GM18508 (cell line): ENCODE results near the gene MBOAT2.

Experiments used
- ATAC-seq: cut with Tn5 transposase; IDR thresholded peaks from one replicate; pipeline ENCODE4 v1.9.1; 2021; ENCODE audit warnings: moderate number of reproducible peaks; ENCODE audit not compliant: insufficient read depth, unreplicated experiment

Gene MBOAT2

DNA sequence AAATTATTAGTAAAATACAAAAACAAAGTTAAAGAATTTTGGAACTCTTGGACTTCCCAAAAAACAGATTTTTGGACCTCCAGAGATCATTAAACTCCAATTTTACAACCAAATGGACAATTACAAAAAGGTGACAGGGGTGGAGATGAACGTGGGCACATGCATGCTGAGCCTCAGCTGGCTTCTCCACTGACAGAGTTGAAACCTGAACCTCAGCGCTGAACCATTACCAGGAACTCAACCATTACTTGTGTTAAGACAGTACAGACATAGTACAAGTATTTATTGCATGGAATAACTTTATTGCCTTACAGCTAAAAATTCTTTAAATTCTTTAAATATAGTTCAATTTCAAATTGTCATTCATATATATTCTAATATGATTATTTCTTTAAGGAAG, 133.0 kb downstream of the MBOAT2 start:
- no peak for ATAC-seq

GRCh38 chr2:8867363-8867762, 136.1 kb downstream of the MBOAT2 start:
- ATAC-seq: no peak

DNA sequence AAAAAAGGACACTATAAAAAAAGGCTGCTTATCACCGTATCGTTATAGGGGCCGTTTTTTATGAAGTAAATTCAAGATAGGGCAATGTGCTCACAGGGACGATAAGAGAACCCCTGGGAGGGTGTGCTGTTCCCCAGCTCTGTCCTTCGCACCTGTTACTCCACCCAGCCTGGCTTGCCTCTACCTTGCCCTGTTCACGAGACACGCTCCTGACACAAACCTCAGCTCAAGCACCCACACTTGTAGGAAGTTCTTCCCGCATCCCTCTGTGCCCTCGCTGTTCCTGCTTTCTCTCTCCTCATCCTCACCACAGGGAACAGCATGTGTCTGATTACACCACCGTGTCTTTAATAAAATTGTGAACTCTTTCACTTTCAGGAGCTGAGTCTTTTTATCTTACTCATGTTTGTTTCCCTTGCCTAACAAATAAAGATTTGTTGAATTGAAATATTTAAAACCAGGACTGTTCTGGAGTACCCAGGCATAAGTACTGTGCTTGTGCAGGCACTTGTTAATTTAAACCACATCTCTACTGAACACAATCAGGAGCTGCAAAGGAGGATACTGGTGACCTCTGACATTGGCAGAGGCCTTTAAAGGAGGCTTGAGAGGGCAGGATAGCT, 140.0 kb downstream of the MBOAT2 start:
- no peak for ATAC-seq

GRCh38 chr2:8862230-8862629, 141.3 kb downstream of the MBOAT2 start:
- no peak for ATAC-seq

DNA sequence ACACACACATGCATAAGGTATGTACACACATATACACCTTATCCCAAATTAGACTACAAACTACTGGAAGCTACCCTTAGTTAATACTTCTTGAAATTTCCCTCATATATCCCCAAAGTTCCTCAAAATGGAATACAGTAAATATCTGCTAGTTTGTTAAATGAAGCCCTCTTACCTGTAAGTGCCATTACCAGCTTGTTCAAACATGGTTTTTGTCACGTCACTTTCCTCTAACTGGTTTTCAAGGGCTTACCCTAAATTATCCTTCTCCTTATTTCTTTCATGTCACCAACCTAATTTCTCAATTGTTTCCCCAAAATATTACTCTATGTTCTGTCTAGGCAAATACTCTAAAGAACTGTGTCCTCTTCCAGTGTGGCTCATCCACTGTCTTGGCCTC, 141.7 kb downstream of the MBOAT2 start:
- ATAC-seq: no peak

GRCh38 chr2:8860239-8860638, 143.2 kb downstream of the MBOAT2 start:
- ATAC-seq: peak; percentile 75

- ATAC-seq: no peak
These were observed 144.6 kb downstream of the MBOAT2 start for GRCh38 chr2:8858910-8859309.

- no peak for ATAC-seq
These were observed 145.2 kb downstream of the MBOAT2 start for GRCh38 chr2:8858264-8858663.

- no peak for ATAC-seq
These were observed 145.8 kb downstream of the MBOAT2 start for GRCh38 chr2:8857709-8858108.

DNA sequence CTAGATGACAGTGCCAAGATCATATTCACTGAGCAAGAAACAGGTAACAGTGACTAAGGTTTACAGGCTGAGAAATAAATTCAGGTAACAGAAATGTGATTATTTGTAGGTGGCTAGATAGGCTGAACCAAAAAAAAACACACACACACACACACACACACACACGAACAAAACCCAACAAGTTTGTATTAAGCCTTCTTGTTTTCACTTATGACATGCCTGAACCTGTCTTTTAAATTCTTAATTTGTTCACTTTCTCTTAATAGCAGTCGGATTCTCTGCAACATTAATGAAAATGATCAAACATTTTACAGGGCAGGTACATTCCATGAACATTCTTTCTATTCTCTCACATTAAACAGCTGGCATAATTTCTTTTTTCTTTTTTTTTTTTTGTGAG, 147.3 kb downstream of the MBOAT2 start:
- no peak for ATAC-seq

DNA sequence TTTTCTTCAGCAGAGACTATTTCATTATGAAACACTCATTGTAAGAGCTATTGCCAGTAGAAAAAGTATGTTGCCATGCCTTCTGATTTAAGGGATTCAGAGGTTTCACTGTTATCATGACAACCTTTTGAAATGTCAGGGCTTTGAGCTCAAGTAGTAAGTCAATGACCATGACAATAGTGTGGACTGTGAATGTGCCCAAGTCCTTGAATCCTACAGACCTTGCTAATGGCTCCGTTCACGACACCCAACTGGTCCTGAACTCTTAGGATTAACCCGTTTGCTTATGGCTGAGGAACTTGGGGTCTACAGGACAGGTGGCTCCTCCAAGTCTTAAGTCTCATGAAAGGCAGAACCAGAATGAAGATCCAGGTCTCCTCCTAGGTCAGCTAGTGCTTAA, 148.5 kb downstream of the MBOAT2 start:
- ATAC-seq: no peak

GRCh38 chr2:8853426-8853825, 150.1 kb downstream of the MBOAT2 start:
- no peak for ATAC-seq

DNA sequence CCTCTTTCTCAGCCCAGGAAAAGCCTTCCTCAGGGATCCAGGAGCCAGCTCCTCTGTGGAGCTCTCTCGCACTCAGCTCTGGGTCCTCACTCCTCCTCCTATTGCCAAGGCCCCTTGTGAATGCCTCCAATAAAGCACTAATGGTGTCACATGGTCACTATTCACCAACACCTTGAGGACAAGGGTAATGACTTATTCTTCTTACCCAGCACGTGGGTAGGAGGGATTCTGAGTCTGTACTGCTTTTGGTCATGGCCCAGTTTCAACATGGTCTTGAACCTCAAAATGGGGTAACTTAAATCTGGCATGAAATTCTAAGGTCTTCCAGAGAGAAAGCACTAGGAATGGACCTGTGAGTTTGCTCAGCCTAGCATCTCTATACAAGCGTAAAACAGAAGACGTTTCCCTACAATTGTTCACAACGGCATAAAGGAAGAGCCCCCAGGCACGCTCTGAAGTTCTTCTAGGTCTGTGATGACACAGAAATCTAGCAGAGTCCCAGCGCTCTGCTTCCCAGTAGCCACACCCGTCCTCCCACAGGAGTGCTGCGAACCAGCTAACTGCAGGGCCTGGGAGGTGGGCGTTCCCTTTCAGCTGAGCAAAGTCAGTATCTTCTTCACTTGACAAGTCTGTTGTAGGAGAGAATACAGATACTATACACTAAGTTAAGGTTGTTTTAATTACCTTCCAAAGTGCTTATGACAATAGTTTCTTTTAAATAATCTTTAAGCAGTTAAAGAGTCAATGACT, 151.5 kb downstream of the MBOAT2 start:
- ATAC-seq: no peak

DNA sequence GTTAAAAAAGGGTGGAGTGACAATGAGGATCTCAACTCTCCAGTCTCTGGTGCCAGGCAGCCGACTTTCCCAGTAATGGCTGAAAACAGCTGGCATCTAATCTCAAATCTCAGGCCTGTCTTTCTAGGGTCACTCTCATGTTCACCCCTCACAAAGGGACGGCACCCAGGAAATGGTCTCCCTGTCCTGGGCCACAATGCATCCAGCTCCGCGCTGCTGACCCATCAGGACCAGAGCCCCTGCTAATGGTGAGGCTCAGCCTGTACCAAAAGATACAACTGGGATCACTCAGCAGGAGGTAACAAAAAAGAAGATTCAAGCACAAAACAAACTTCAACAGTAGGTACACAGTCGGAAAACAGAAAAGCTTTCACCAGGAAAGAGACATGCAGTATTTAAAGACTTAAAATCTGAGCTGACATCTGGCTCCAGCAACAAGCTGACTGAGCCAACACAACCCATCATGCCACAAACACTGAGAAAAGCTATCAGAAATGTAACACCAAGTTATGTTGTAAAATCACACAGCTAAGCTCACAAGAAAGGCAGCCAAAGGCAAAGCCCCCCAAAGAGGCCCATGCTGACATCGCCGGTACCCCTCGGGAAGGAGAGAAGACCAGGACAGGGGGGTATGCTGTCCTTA, 152.5 kb downstream of the MBOAT2 start:
- no peak for ATAC-seq

DNA sequence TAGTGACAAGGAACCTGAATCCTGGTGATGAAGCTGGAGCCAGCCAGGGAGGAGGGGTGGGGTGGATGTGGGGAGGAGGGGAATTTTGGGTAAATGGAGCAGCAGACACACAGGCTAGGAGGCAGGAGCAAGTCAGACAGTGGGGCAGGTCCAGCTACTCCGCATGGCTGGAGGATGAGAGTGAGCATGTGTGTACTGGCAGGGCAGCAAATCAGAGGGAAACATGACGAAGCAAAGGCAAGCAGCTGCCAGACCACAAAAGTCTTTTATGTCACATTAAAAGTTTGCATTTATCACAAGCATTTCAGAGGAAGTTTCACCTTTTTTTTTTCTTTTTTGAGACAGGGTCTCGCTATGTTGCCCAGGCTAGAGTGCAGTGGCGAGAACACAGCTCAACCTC, 154.2 kb downstream of the MBOAT2 start:
- no peak for ATAC-seq

DNA sequence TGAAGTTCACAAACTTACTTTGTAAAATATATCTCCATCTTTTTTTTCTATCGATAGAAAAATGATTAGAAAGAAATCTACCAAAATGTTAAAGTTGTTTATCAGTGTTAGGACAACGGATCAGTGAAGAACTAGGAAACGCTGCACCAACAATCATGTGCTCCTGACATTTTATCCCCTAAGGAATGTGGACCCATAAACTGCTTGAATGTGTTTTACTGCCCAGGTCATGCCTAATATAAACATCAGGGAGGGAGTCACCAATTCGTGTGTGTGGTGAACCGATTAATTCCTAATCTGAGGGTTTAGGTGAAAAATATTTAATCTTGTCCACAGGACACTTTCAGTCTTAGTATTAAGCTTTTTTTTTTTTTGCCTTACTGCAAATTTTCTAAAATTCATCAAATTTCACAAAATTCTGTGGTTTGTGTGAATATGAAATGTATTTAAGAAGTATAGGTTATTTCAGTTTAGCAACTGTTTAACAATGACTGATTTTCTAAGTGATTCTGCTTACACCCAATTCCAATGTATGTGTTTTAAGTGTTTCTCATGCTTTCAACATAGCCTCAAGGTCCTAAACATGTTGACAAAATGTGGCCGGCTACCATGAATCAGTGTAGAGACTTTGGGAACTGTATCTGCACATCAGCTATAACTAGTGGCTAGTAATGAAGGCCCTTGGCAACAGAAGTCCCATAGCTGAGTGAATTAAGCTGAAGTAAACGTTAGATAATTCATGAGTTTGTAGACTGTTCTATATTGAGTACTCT, 155.0 kb downstream of the MBOAT2 start:
- ATAC-seq: no peak

DNA sequence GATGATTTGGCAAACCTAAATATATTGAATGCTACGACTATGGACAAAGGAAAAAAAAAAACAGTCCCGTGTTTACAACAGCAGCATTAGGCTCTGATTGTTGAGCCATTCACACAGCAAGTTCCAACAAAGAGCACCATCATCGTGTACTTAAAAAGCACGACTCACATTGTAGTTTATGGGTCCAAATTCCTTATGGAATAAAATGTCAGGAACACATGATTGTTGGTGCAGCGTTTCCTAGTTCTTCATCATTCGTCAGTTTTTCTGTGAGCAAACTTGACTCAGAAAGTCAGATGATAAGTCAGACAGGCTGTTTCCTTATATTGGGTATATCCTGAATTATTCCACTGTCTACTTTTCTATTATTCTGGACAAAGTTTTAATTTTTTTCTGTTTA, 156.1 kb downstream of the MBOAT2 start:
- no peak for ATAC-seq

- no peak for ATAC-seq
These were observed 161.6 kb downstream of the MBOAT2 start for GRCh38 chr2:8841932-8842331.

GRCh38 chr2:8840475-8841091, 162.9 kb downstream of the MBOAT2 start:
- ATAC-seq: no peak

DNA sequence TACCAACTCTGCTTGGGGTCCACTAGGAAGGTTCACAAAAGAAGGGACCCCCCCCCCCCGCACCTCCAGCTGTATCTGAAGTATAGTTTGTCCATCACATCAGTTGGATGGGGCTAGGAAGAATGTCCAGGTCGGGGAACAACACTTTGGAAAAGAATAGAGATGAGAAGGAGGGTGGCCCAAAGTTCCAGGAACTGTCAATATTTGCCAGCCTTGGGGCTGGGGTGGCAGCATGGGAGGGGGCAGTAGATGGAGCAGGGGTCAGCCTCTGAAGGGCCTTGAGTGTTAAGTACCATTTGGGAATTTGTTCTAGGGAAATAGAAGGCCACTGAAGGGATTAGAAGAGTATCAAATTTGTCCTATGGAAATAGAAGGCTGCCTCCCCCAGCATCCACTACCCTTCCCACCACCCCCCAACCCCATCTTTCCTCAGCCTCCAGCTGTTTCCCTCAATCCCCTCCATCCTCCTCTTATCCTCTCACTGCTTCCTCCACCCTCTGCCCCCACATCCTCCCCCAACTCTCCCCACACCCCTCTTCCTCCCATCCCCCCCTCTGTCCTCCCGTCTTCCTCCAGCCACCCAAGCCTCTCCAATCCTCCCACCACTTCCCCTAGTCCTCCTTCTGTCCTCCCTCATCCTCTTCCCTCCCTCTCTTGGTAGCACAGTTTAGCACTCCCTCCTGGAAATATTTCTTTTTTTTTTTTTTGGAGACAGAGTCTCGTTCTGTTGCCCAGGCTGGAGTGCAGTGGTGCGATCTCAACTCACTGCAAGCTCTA, 164.1 kb downstream of the MBOAT2 start:
- no peak for ATAC-seq
